Measurements from ENCODE around the gene FHL5. TPM values are rescaled to one million over a fixed set of nuclear protein-coding genes. Genes with fewer than 3 reads are reported as not detected.
A peak's percentile ranks its signal among the peaks of the same experiment; 100 is the strongest.

Gene FHL5
- total RNA-seq, 8 experiments from 2014 or later, result 2.7 TPM; not detected in 7

DNA sequence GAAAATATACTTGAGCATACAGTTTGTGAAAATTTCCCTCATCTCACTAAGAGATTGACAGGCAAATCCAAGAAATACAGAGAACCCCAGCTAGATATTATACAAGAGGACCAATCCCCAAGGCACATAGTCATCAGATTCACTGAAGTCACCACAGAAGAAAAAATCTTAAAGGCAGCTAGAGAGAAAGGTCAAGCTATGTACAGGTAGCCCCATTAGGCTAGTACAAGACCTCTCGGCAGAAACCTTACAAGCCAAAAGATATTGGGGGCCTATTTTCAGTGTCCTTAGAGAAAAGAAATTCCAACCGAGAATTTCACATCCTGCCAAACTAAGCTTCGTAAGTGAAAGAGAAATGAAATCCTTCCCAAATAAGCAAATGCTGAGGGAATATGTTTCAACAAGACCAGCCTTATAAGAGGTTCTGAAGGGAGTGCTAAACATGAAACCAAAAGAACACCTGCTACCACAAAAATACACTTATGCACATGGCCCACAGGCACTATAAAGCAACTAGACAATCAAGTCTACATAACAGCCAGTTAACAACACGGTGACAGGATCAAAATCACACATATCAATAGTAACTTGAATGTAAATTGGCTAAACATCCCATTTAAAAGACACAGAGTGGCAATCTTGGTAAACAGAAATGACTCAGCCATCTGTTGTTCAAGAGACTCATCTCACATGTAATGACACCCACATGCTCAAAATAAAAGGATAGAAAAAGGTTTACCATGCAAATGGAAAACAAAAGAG is 96.3 kb downstream of the FHL5 start:
- H3K4me1 ChIP-seq (replicated peaks in 1 of 2), result no peaks in the 10 kb centered on the region
- WGBS, 10 experiments, result 0 to 100% (median 53%) methylated on average over 1 to 4 of the region's 4 CpGs; no CpG with 5 or more reads in 2 of the 10 experiments
- in situ Hi-C loops (cut with MboI; ENCODE audit: low pct_unique_long_range_greater_than_20kb in 2 of 9, low sequenced_read_pairs in 9 of 9, unreplicated experiment in 9 of 9), result no loop called here
- no peak overlapping the region for H3K27ac ChIP-seq
- ATAC-seq (replicated peaks in 6 of 8), result peak in 1 of 8 experiments; percentile 57
- no peak overlapping the region for H3K4me3 ChIP-seq

Other genes with a start within 250 kb of the FHL5 start
- 10 to 100 TPM; 17.0 to 35.6 (median 26.4) TPM for gene UFL1, start 41.3 kb upstream of the FHL5 start, total RNA-seq